Neuronal stem cell (in vitro differentiated cells): ENCODE measurements around the gene CHST3.

Experiments
- DNase-seq: peaks from one replicate; pipeline ENCODE4 v3.0.0-alpha.2; 2013; ENCODE audit warnings: low spot score
- H2AFZ ChIP-seq: one replicate; pipeline ENCODE4 v1.6.1; 2013; ENCODE audit warnings: mild to moderate bottlenecking, low read length, inconsistent platforms
- H2AK5ac ChIP-seq: 2 replicates; pipeline ENCODE4 v1.6.1; 2013; ENCODE audit warnings: low read depth, mild to moderate bottlenecking, inconsistent platforms, low read length, moderate library complexity, mixed read lengths
- H2BK120ac ChIP-seq: 2 replicates; pipeline ENCODE4 v1.6.1; 2013; ENCODE audit warnings: low read depth, mild to moderate bottlenecking, inconsistent platforms, low read length, moderate library complexity, mixed read lengths
- H2BK12ac ChIP-seq: one replicate; pipeline ENCODE4 v1.6.1; 2013; ENCODE audit warnings: low read length, inconsistent platforms
- H2BK15ac ChIP-seq: 2 replicates; pipeline ENCODE4 v1.6.1; 2013; ENCODE audit warnings: mild to moderate bottlenecking, low read length, inconsistent platforms, mixed read lengths
- H2BK5ac ChIP-seq: one replicate; pipeline ENCODE4 v1.6.1; 2013; ENCODE audit warnings: inconsistent platforms, mild to moderate bottlenecking, low read length, moderate library complexity
- H3K14ac ChIP-seq: one replicate; pipeline ENCODE4 v1.6.1; 2013; ENCODE audit warnings: low read length, inconsistent platforms
- H3K18ac ChIP-seq: 2 replicates; pipeline ENCODE4 v1.6.1; 2013; ENCODE audit warnings: low read length, inconsistent platforms
- H3K23ac ChIP-seq: 2 replicates; pipeline ENCODE4 v1.6.1; 2013; ENCODE audit warnings: low read depth, mild to moderate bottlenecking, mixed read lengths, low read length, inconsistent platforms; ENCODE audit not compliant: poor library complexity
- H3K27ac ChIP-seq: replicated peaks from 3 replicates; pipeline ENCODE4 v1.5.1; 2013; ENCODE audit warnings: low read length, inconsistent platforms
- H3K27me3 ChIP-seq, 3 experiments: 2 replicates each; pipeline ENCODE4 v1.6.1; 2013; ENCODE audit warnings: low read length in 3 of 3, mild to moderate bottlenecking in 2 of 3, inconsistent platforms in 1 of 3, low read depth in 1 of 3, mixed read lengths in 1 of 3, moderate library complexity in 1 of 3; ENCODE audit not compliant: control insufficient read depth in 3 of 3, insufficient read depth in 3 of 3
- H3K36me3 ChIP-seq, 2 donors: replicated peaks in 1 of 2; 2 replicates each; pipeline ENCODE4 v1.6.1; 2013; ENCODE audit warnings: low read length in 2 of 2; ENCODE audit not compliant: control insufficient read depth in 2 of 2, insufficient read depth in 2 of 2
- H3K4ac ChIP-seq: 2 replicates; pipeline ENCODE4 v1.6.1; 2013; ENCODE audit warnings: inconsistent platforms, mild to moderate bottlenecking, low read length, moderate library complexity
- H3K4me1 ChIP-seq, 2 donors: 1 replicate in 1 of 2; 2 replicates in 1 of 2; pipeline ENCODE4 v1.6.1; 2013; ENCODE audit warnings: low read length in 2 of 2, low read depth in 1 of 2; ENCODE audit not compliant: control insufficient read depth in 2 of 2, insufficient read depth in 1 of 2
- H3K4me2 ChIP-seq: one replicate; pipeline ENCODE4 v1.6.1; 2013; ENCODE audit warnings: mild to moderate bottlenecking, low read length, inconsistent platforms; ENCODE audit not compliant: insufficient read depth, poor library complexity, severe bottlenecking
- H3K4me3 ChIP-seq, 2 donors: 2 replicates each; pipeline ENCODE4 v1.5.1; 2013; ENCODE audit warnings: low read length in 2 of 2, mild to moderate bottlenecking in 2 of 2, inconsistent platforms in 1 of 2, moderate library complexity in 1 of 2
- H3K79me1 ChIP-seq: one replicate; pipeline ENCODE4 v1.6.1; 2013; ENCODE audit warnings: low read depth, mild to moderate bottlenecking, inconsistent platforms, low read length, moderate library complexity
- H3K9ac ChIP-seq: one replicate; pipeline ENCODE4 v1.6.1; 2013; ENCODE audit warnings: mild to moderate bottlenecking, low read depth, low read length, inconsistent platforms; ENCODE audit not compliant: poor library complexity
- H3K9me3 ChIP-seq, 2 donors: replicated peaks in 1 of 2; 2 replicates each; pipeline versions ENCODE3 to v1.6.1; 2013; ENCODE audit warnings: low read length in 2 of 2, mild to moderate bottlenecking in 2 of 2, inconsistent platforms in 1 of 2, low read depth in 1 of 2, mixed read lengths in 1 of 2, moderate library complexity in 1 of 2; ENCODE audit not compliant: control insufficient read depth in 2 of 2, insufficient read depth in 1 of 2
- H4K8ac ChIP-seq: one replicate; pipeline ENCODE4 v1.6.1; 2013; ENCODE audit warnings: low read depth, mild to moderate bottlenecking, inconsistent platforms, low read length, moderate library complexity
- H4K91ac ChIP-seq: one replicate; pipeline ENCODE4 v1.6.1; 2013; ENCODE audit warnings: low read length, low read depth, mild to moderate bottlenecking, inconsistent platforms; ENCODE audit not compliant: poor library complexity
- WGBS, 2 donors: extraction: QIAGEN DNeasy Blood & Tissue Kit; methylation state at CpG; one replicate each; pipeline ENCODE4 v1.1.7; 2013; ENCODE audit warnings: missing lambda C conversion rate in 2 of 2, mixed read lengths in 1 of 2; ENCODE audit not compliant: insufficient read length in 2 of 2, insufficient replicate concordance in 1 of 2; ENCODE audit errors: extremely low coverage in 2 of 2; 5-methylcytosine and 5-hydroxymethylcytosine counted together

CHST3 gene

GRCh38 chr10:72049969-72050781 is 86.0 kb downstream of the CHST3 start:
- Histone ChIP-seq H2AK5ac (no peak overlapping the region), H3K4ac (no peak overlapping the region), H3K27ac (no peak overlapping the region), H3K14ac (no peak overlapping the region), H3K4me3 (no peak overlapping the region), H3K9ac (no peak overlapping the region), H3K27me3 (no peaks in the 10 kb centered on the region), H3K23ac (no peak overlapping the region), H2BK15ac (no peak overlapping the region), H3K36me3 (no peaks in the 10 kb centered on the region), H3K9me3 (peaks cover 0 to 7% of the 10 kb centered on the region in 2 donors), H2BK5ac (no peak overlapping the region), H4K8ac (no peak overlapping the region), H3K4me2 (no peak overlapping the region), H2BK12ac (no peak overlapping the region), H2BK120ac (no peak overlapping the region), H3K18ac (no peak overlapping the region), H3K79me1 (no peaks in the 10 kb centered on the region), H4K91ac (no peak overlapping the region), H2AFZ (no peak overlapping the region), H3K4me1 (peaks cover 0 to 2% of the 10 kb centered on the region in 2 donors)
- no peak for DNase-seq
- no CpG with 5 or more reads among the region's 5 CpGs for WGBS, 2 donors

DNA sequence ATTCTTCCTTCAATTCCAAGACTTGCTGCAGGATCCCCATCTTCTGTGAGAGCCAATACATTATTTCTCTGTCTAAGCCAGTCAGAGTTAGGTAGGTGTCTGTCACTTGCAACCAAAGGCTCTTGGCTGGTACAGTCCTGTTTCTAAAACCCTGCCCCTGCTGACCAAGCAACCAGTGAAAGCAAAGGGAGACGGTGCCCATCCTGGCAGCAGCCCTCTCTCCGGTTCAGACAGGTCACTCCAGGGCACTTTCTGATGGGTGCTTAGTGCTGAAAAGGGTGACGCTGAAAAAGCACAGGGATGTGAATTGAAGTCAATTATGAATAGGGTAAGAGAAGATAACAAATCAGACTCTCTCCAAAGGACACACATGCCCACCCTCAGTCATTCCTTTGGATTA is 86.7 kb downstream of the CHST3 start:
- Histone ChIP-seq H3K27me3 (no peaks in the 10 kb centered on the region), H2AFZ (no peak overlapping the region), H3K23ac (no peak overlapping the region), H3K36me3 (no peaks in the 10 kb centered on the region), H3K9me3 (peaks cover 0 to 7% of the 10 kb centered on the region in 2 donors), H4K8ac (no peak overlapping the region), H4K91ac (no peak overlapping the region), H3K4me3 (no peak overlapping the region), H3K4ac (no peak overlapping the region), H3K4me2 (no peak overlapping the region), H2BK5ac (no peak overlapping the region), H3K9ac (no peak overlapping the region), H2AK5ac (no peak overlapping the region), H2BK120ac (no peak overlapping the region), H3K4me1 (peaks cover 0 to 4% of the 10 kb centered on the region in 2 donors), H2BK12ac (no peak overlapping the region), H2BK15ac (no peak overlapping the region), H3K27ac (no peak overlapping the region), H3K14ac (no peak overlapping the region), H3K79me1 (no peaks in the 10 kb centered on the region), H3K18ac (no peak overlapping the region)
- no CpG with 5 or more reads among the region's 3 CpGs for WGBS, 2 donors
- no peak for DNase-seq

GRCh38 chr10:72053690-72054089 is 89.5 kb downstream of the CHST3 start:
- H3K4ac ChIP-seq = no peak overlapping the region
- H3K18ac ChIP-seq = peak overlapping the region; percentile 33
- no peak overlapping the region for H2BK15ac ChIP-seq
- H3K9me3 ChIP-seq = peaks cover 0 to 7% of the 10 kb centered on the region in 2 donors
- H2AFZ ChIP-seq = no peak overlapping the region
- no CpG with 5 or more reads among the region's 7 CpGs for WGBS, 2 donors
- no peak overlapping the region for H2BK12ac ChIP-seq
- no peak overlapping the region for H3K14ac ChIP-seq
- H3K9ac ChIP-seq = no peak overlapping the region
- DNase-seq = no peak
- H3K27ac ChIP-seq = no peak overlapping the region
- no peak overlapping the region for H3K4me2 ChIP-seq
- no peak overlapping the region for H2BK120ac ChIP-seq
- H2AK5ac ChIP-seq = peak overlapping the region; percentile 80
- no peaks in the 10 kb centered on the region for H3K79me1 ChIP-seq
- no peaks in the 10 kb centered on the region for H3K36me3 ChIP-seq
- no peaks in the 10 kb centered on the region for H3K27me3 ChIP-seq
- peaks cover 0 to 4% of the 10 kb centered on the region in 2 donors for H3K4me1 ChIP-seq
- no peak overlapping the region for H3K4me3 ChIP-seq
- H2BK5ac ChIP-seq = no peak overlapping the region
- H3K23ac ChIP-seq = no peak overlapping the region
- H4K91ac ChIP-seq = no peak overlapping the region
- no peak overlapping the region for H4K8ac ChIP-seq

DNA sequence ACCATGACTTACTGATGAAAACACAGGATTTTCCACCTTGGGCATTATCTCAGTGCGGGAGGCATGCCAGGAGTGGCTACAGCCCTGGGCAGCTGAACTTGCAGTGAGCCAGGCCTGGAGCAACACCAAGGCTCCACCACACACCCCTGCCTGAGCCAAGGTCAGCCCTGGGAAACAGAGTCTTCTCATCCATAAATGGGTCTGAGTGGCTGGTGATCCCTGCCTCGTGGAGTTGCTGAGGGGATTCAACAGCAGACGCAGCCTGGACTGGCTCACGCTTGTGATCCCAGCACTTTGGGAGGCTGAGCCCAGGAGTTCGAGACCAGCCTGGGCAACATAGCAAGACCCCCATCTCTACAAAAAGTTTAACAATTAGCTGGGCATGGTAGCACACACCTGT is 91.9 kb downstream of the CHST3 start:
- H2BK15ac ChIP-seq = no peak overlapping the region
- H3K4me1 ChIP-seq = peaks cover 0 to 4% of the 10 kb centered on the region in 2 donors
- H3K27ac ChIP-seq = no peak overlapping the region
- H3K18ac ChIP-seq = peak overlapping the region; percentile 52
- no peak overlapping the region for H2BK5ac ChIP-seq
- H3K4ac ChIP-seq = no peak overlapping the region
- no peak overlapping the region for H2AFZ ChIP-seq
- no peaks in the 10 kb centered on the region for H3K36me3 ChIP-seq
- H4K8ac ChIP-seq = no peak overlapping the region
- H2BK120ac ChIP-seq = no peak overlapping the region
- WGBS, 2 donors = no CpG with 5 or more reads among the region's 5 CpGs
- no peaks in the 10 kb centered on the region for H3K27me3 ChIP-seq
- H3K79me1 ChIP-seq = no peaks in the 10 kb centered on the region
- H2BK12ac ChIP-seq = no peak overlapping the region
- no peak overlapping the region for H3K4me3 ChIP-seq
- no peak overlapping the region for H4K91ac ChIP-seq
- no peak overlapping the region for H3K4me2 ChIP-seq
- H3K14ac ChIP-seq = peak overlapping the region; percentile 1
- H3K9ac ChIP-seq = no peak overlapping the region
- DNase-seq = no peak
- no peak overlapping the region for H2AK5ac ChIP-seq
- H3K9me3 ChIP-seq = no peaks in the 10 kb centered on the region
- H3K23ac ChIP-seq = no peak overlapping the region
